Activated CD4-positive, alpha-beta T cell treated with anti-CD3 and anti-CD28 coated beads, Interleukin-2, amount 10 ng/mL, durations not matched to agents 24 days and 14 days (primary cell): ENCODE results near the gene BRI3. TPM values are rescaled to one million over a fixed set of nuclear protein-coding genes. Genes with fewer than 3 reads are reported as not detected.
"Not testable (repeated sequence)": the region's sequence is repeated elsewhere in the genome, so short reads cannot be mapped to it uniquely, and the experiment has no call there.

Source experiments
- DNase-seq: peaks from one replicate; pipeline ENCODE4 v3.0.0; 2022
- H3K27ac Mint-ChIP-seq: one replicate; pipeline ENCODE4 v1.8.0; 2022; ENCODE audit warnings: mild to moderate bottlenecking, mixed read lengths
- H3K27me3 Mint-ChIP-seq: one replicate; pipeline ENCODE4 v1.8.0; 2022; ENCODE audit warnings: mixed read lengths
- H3K36me3 Mint-ChIP-seq: one replicate; pipeline ENCODE4 v1.8.0; 2022; ENCODE audit warnings: low read depth, mild to moderate bottlenecking, mixed read lengths
- H3K4me1 Mint-ChIP-seq: one replicate; pipeline ENCODE4 v1.8.0; 2021; ENCODE audit warnings: mixed read lengths
- H3K4me3 Mint-ChIP-seq: one replicate; pipeline ENCODE4 v1.8.0; 2022; ENCODE audit warnings: mild to moderate bottlenecking, moderate library complexity, mixed read lengths
- H3K9me3 Mint-ChIP-seq: one replicate; pipeline ENCODE4 v1.8.0; 2021; ENCODE audit warnings: mixed read lengths
- intact Hi-C: fragments of 100-400 bp; cut with micrococcal nuclease; formaldehyde crosslinking; loops from one replicate; pipeline ENCODE4 v1.15.1; 2023
- total RNA-seq: library from RNA; stranded (reverse); gene quantifications from 2 replicates; pipeline ENCODE4 v1.2.3, GENCODE V29; 2022

BRI3 gene
- total RNA-seq, 1 donor from 2014 or later: 70.3 TPM

GRCh38 chr7:98300595-98301372 is 19.3 kb downstream of the BRI3 start:
- H3K27me3 Mint-ChIP-seq: no peaks in the 10 kb centered on the region
- H3K4me1 Mint-ChIP-seq: no peaks in the 10 kb centered on the region
- intact Hi-C loops: no loop called here
- H3K9me3 Mint-ChIP-seq: no peaks in the 10 kb centered on the region
- H3K36me3 Mint-ChIP-seq: no peaks in the 10 kb centered on the region
- H3K4me3 Mint-ChIP-seq: no peak overlapping the region
- H3K27ac Mint-ChIP-seq: no peak overlapping the region
- DNase-seq: no peak

- no peaks in the 10 kb centered on the region for H3K36me3 Mint-ChIP-seq
- intact Hi-C loops: no loop called here
- DNase-seq: no peak
- no peaks in the 10 kb centered on the region for H3K9me3 Mint-ChIP-seq
- no peak overlapping the region for H3K27ac Mint-ChIP-seq
- H3K4me1 Mint-ChIP-seq: no peaks in the 10 kb centered on the region
- no peaks in the 10 kb centered on the region for H3K27me3 Mint-ChIP-seq
- H3K4me3 Mint-ChIP-seq: no peak overlapping the region
Observed at GRCh38 chr7:98301693-98302470, 20.4 kb downstream of the BRI3 start.

- H3K4me3 Mint-ChIP-seq: no peak overlapping the region
- H3K4me1 Mint-ChIP-seq: no peaks in the 10 kb centered on the region
- H3K27me3 Mint-ChIP-seq: no peaks in the 10 kb centered on the region
- H3K36me3 Mint-ChIP-seq: no peaks in the 10 kb centered on the region
- no peak overlapping the region for H3K27ac Mint-ChIP-seq
- no peaks in the 10 kb centered on the region for H3K9me3 Mint-ChIP-seq
- intact Hi-C loops: no loop called here
- DNase-seq: no peak
Observed at GRCh38 chr7:98303176-98303865, 21.8 kb downstream of the BRI3 start.

- Mint-ChIP-seq H3K4me3 (no peak overlapping the region), H3K27ac (no peak overlapping the region), H3K9me3 (no peaks in the 10 kb centered on the region), H3K36me3 (no peaks in the 10 kb centered on the region), H3K4me1 (no peaks in the 10 kb centered on the region), H3K27me3 (no peaks in the 10 kb centered on the region)
- DNase-seq: no peak
- intact Hi-C loops: no loop called here
Observed at GRCh38 chr7:98303906-98304305, 22.4 kb downstream of the BRI3 start.

GRCh38 chr7:98305951-98306535 is 24.6 kb downstream of the BRI3 start:
- Mint-ChIP-seq H3K27ac (no peak overlapping the region), H3K27me3 (no peaks in the 10 kb centered on the region), H3K4me1 (no peaks in the 10 kb centered on the region), H3K9me3 (no peaks in the 10 kb centered on the region), H3K36me3 (no peaks in the 10 kb centered on the region), H3K4me3 (no peak overlapping the region)
- no peak for DNase-seq
- intact Hi-C loops: no loop called here

GRCh38 chr7:98307971-98308466 is 26.5 kb downstream of the BRI3 start:
- Mint-ChIP-seq H3K36me3 (no peaks in the 10 kb centered on the region), H3K4me3 (no peak overlapping the region), H3K27me3 (no peaks in the 10 kb centered on the region), H3K9me3 (no peaks in the 10 kb centered on the region), H3K4me1 (no peaks in the 10 kb centered on the region), H3K27ac (no peak overlapping the region)
- no peak for DNase-seq
- intact Hi-C loops: no loop called here

GRCh38 chr7:98309566-98309965 is 28.1 kb downstream of the BRI3 start:
- H3K9me3 Mint-ChIP-seq: no peaks in the 10 kb centered on the region
- no peaks in the 10 kb centered on the region for H3K36me3 Mint-ChIP-seq
- H3K4me1 Mint-ChIP-seq: no peaks in the 10 kb centered on the region
- H3K4me3 Mint-ChIP-seq: no peak overlapping the region
- intact Hi-C loops: no loop called here
- no peak for DNase-seq
- no peaks in the 10 kb centered on the region for H3K27me3 Mint-ChIP-seq
- H3K27ac Mint-ChIP-seq: no peak overlapping the region

- intact Hi-C loops: no loop called here
- H3K9me3 Mint-ChIP-seq: no peaks in the 10 kb centered on the region
- H3K27ac Mint-ChIP-seq: no peak overlapping the region
- H3K4me1 Mint-ChIP-seq: no peaks in the 10 kb centered on the region
- no peak overlapping the region for H3K4me3 Mint-ChIP-seq
- H3K36me3 Mint-ChIP-seq: no peaks in the 10 kb centered on the region
- DNase-seq: no peak
- H3K27me3 Mint-ChIP-seq: no peaks in the 10 kb centered on the region
Observed at GRCh38 chr7:98312201-98312600, 30.7 kb downstream of the BRI3 start.

GRCh38 chr7:98314469-98314868 is 33.0 kb downstream of the BRI3 start:
- no peak overlapping the region for H3K27ac Mint-ChIP-seq
- H3K27me3 Mint-ChIP-seq: no peaks in the 10 kb centered on the region
- intact Hi-C loops: no loop called here
- H3K9me3 Mint-ChIP-seq: no peaks in the 10 kb centered on the region
- H3K36me3 Mint-ChIP-seq: no peaks in the 10 kb centered on the region
- DNase-seq: no peak
- no peak overlapping the region for H3K4me3 Mint-ChIP-seq
- H3K4me1 Mint-ChIP-seq: no peaks in the 10 kb centered on the region

- Mint-ChIP-seq H3K4me1 (no peaks in the 10 kb centered on the region), H3K27me3 (no peaks in the 10 kb centered on the region), H3K4me3 (no peak overlapping the region), H3K27ac (no peak overlapping the region), H3K36me3 (no peaks in the 10 kb centered on the region), H3K9me3 (no peaks in the 10 kb centered on the region)
- intact Hi-C loops: no loop called here
- no peak for DNase-seq
Observed at GRCh38 chr7:98315318-98315993, 34.0 kb downstream of the BRI3 start.

GRCh38 chr7:98315994-98316527 is 34.6 kb downstream of the BRI3 start:
- intact Hi-C loops, H3K4me3 Mint-ChIP-seq: not testable (repeated sequence)

GRCh38 chr7:98317366-98318040 is 36.0 kb downstream of the BRI3 start:
- Mint-ChIP-seq H3K4me3 (no peak overlapping the region), H3K27me3 (no peaks in the 10 kb centered on the region), H3K36me3 (no peaks in the 10 kb centered on the region), H3K9me3 (no peaks in the 10 kb centered on the region), H3K27ac (no peak overlapping the region), H3K4me1 (no peaks in the 10 kb centered on the region)
- intact Hi-C loops: no loop called here
- no peak for DNase-seq

More at GRCh38 chr7:98315994-98316527, 34.6 kb downstream of the BRI3 start:
- not testable (repeated sequence) for DNase-seq, H3K27me3 Mint-ChIP-seq, H3K9me3 Mint-ChIP-seq, H3K36me3 Mint-ChIP-seq, H3K4me1 Mint-ChIP-seq, H3K27ac Mint-ChIP-seq

GRCh38 chr7:98319176-98319575 is 37.7 kb downstream of the BRI3 start:
- H3K27ac Mint-ChIP-seq: no peak overlapping the region

More at GRCh38 chr7:98319176-98319575, 37.7 kb downstream of the BRI3 start:
- Mint-ChIP-seq H3K4me1 (no peaks in the 10 kb centered on the region), H3K36me3 (no peaks in the 10 kb centered on the region), H3K9me3 (no peaks in the 10 kb centered on the region), H3K4me3 (no peak overlapping the region), H3K27me3 (peaks cover 3% of the 10 kb centered on the region)
- DNase-seq: no peak
- intact Hi-C loops: no loop called here
